BJ (cell line): ENCODE results near the gene PRIM2. TPM values are rescaled to one million over a fixed set of nuclear protein-coding genes. Genes with fewer than 3 reads are reported as not detected.
"Not testable (repeated sequence)": the region's sequence is repeated elsewhere in the genome, so short reads cannot be mapped to it uniquely, and the experiment has no call there.

Experiments used
- CTCF ChIA-PET: fragments of 350-600 bp; formaldehyde crosslinking; extraction: SDS; loops from one replicate; lab custom pipeline; 2021; ENCODE audit warnings: antibody characterized with exemption, inconsistent platforms; lab: Yijun Ruan, JAX
- POLR2A ChIA-PET: fragments of 300-600 bp; sonication (Branson Sonifier 250); formaldehyde crosslinking; extraction: SDS; loops from one replicate; lab custom pipeline; 2021; ENCODE audit warnings: antibody characterized with exemption; lab: Charles Lee
- DNase-seq: peaks from one replicate; pipeline ENCODE4 v3.0.0-alpha.2; 2011; ENCODE audit warnings: low read depth
- H3K27me3 ChIP-seq: 2 replicates; pipeline ENCODE4 v1.6.0; 2011; ENCODE audit warnings: low read length; ENCODE audit not compliant: control insufficient read depth, insufficient read depth
- H3K36me3 ChIP-seq: 2 replicates; pipeline ENCODE4 v1.5.1; 2011; ENCODE audit warnings: low read length; ENCODE audit not compliant: control insufficient read depth, insufficient read depth
- H3K4me3 ChIP-seq: 2 replicates; pipeline ENCODE4 v1.5.1; 2011; ENCODE audit warnings: low read depth, mild to moderate bottlenecking, control low read depth, low read length
- CTCF ChIP-seq: IDR thresholded peaks from 2 replicates; pipeline ENCODE4 v1.5.1; 2011; ENCODE audit warnings: low read depth, mild to moderate bottlenecking, control low read depth, inconsistent platforms, low read length, moderate library complexity; ENCODE audit not compliant: insufficient read depth
- polyA plus RNA-seq: library from polyadenylated mRNA; depleted of rRNA; stranded (reverse); fragments of >200 nt; gene quantifications from 2 replicates; pipeline ENCODE4 v1.2.3, GENCODE V29; 2011

PRIM2 gene
- polyA plus RNA-seq, 1 experiment = 12.5 TPM

- no peaks in the 10 kb centered on the region for H3K27me3 ChIP-seq
- no peak overlapping the region for H3K4me3 ChIP-seq
- no peak for DNase-seq
- ChIA-PET CTCF (no interaction called here), POLR2A (no interaction called here)
- TF ChIP-seq CTCF = no peak
- no peaks in the 10 kb centered on the region for H3K36me3 ChIP-seq
Measured at GRCh38 chr6:57434944-57435343, 117.5 kb downstream of the PRIM2 start.

- no peak for TF ChIP-seq CTCF
- POLR2A ChIA-PET = no interaction called here
- CTCF ChIA-PET = interaction anchor here (0.7 to 1.4 kb wide), 2 partner anchors 12 to 533 kb away, joined by 3 to 4 read pairs; no protein-coding TSS in a partner anchor
- DNase-seq = no peak
- Histone ChIP-seq H3K36me3 (no peaks in the 10 kb centered on the region), H3K4me3 (no peak overlapping the region), H3K27me3 (no peaks in the 10 kb centered on the region)
Measured at GRCh38 chr6:57435475-57436160, 118.2 kb downstream of the PRIM2 start.

- H3K36me3 ChIP-seq, POLR2A ChIA-PET, DNase-seq, CTCF ChIA-PET, H3K27me3 ChIP-seq, H3K4me3 ChIP-seq: not testable (repeated sequence)
Measured at GRCh38 chr6:57440735-57441134, 123.3 kb downstream of the PRIM2 start.

- H3K27me3 ChIP-seq, DNase-seq, CTCF ChIA-PET, POLR2A ChIA-PET, H3K4me3 ChIP-seq, H3K36me3 ChIP-seq: not testable (repeated sequence)
Measured at GRCh38 chr6:57442133-57442532, 124.7 kb downstream of the PRIM2 start.

GRCh38 chr6:57443181-57443580 is 125.8 kb downstream of the PRIM2 start:
- H3K36me3 ChIP-seq, DNase-seq, POLR2A ChIA-PET, H3K4me3 ChIP-seq, CTCF ChIA-PET, H3K27me3 ChIP-seq: not testable (repeated sequence)

GRCh38 chr6:57444787-57445186 is 127.4 kb downstream of the PRIM2 start:
- CTCF ChIA-PET, H3K27me3 ChIP-seq, POLR2A ChIA-PET, H3K36me3 ChIP-seq, H3K4me3 ChIP-seq, DNase-seq: not testable (repeated sequence)

- H3K27me3 ChIP-seq, CTCF ChIA-PET, POLR2A ChIA-PET, H3K36me3 ChIP-seq, H3K4me3 ChIP-seq, DNase-seq: not testable (repeated sequence)
Measured at GRCh38 chr6:57445379-57445778, 127.9 kb downstream of the PRIM2 start.

- H3K27me3 ChIP-seq, CTCF ChIA-PET, DNase-seq: not testable (repeated sequence)
Measured at GRCh38 chr6:57445790-57446468, 128.5 kb downstream of the PRIM2 start.

GRCh38 chr6:57449496-57450066 is 132.2 kb downstream of the PRIM2 start:
- DNase-seq, H3K36me3 ChIP-seq, POLR2A ChIA-PET, CTCF ChIA-PET, H3K4me3 ChIP-seq, H3K27me3 ChIP-seq: not testable (repeated sequence)

More at GRCh38 chr6:57445790-57446468, 128.5 kb downstream of the PRIM2 start:
- H3K4me3 ChIP-seq, H3K36me3 ChIP-seq, POLR2A ChIA-PET: not testable (repeated sequence)

- H3K4me3 ChIP-seq, H3K27me3 ChIP-seq, DNase-seq, CTCF ChIA-PET, POLR2A ChIA-PET, H3K36me3 ChIP-seq: not testable (repeated sequence)
Measured at GRCh38 chr6:57459781-57460180, 142.4 kb downstream of the PRIM2 start.

- CTCF ChIA-PET, H3K27me3 ChIP-seq, DNase-seq, H3K36me3 ChIP-seq, H3K4me3 ChIP-seq: not testable (repeated sequence)
- POLR2A ChIA-PET = interaction anchor here (0.5 kb wide), 1 partner anchor 11 kb away, joined by 6 read pairs; no protein-coding TSS in a partner anchor
Measured at GRCh38 chr6:57461022-57461421, 143.6 kb downstream of the PRIM2 start.
